OCI-LY7 (cell line): Measurements from ENCODE around the gene PRDM7. TPM values are rescaled to one million over a fixed set of nuclear protein-coding genes. Genes with fewer than 3 reads are reported as not detected.

ENCODE experiments used
- BruUV-seq: library from RNA; stranded (reverse); fragments of 400-500 nt; replicated peaks from 2 replicates; lab custom pipeline; 2021; lab: Mats Ljungman, UMichigan
- CTCF ChIA-PET: fragments of 300-600 bp; sonication (Branson Sonifier 250); formaldehyde crosslinking; loops from one replicate; lab custom pipeline; 2022; ENCODE audit warnings: antibody characterized with exemption; ENCODE audit not compliant: unreplicated experiment; lab: Charles Lee
- POLR2A ChIA-PET: fragments of 300-600 bp; sonication (Branson Sonifier 250); formaldehyde crosslinking; loops from one replicate; lab custom pipeline; 2022; ENCODE audit warnings: antibody characterized with exemption; lab: Charles Lee
- DNase-seq: peaks from one replicate; pipeline ENCODE4 v3.0.0-alpha.2; 2015; ENCODE audit warnings: low spot score
- H2AFZ ChIP-seq: fragments of 200-600 bp; sonication (generic), shearing (Covaris generic); 2 replicates; pipeline ENCODE4 v1.6.1; 2014; ENCODE audit warnings: mild to moderate bottlenecking, antibody characterized with exemption, low read length, moderate library complexity
- H3K27ac ChIP-seq: fragments of 200-600 bp; sonication (generic); 2 replicates; pipeline ENCODE4 v1.5.1; 2014; ENCODE audit warnings: mixed run types, low read depth, mild to moderate bottlenecking, moderate library complexity, low read length, inconsistent platforms; ENCODE audit not compliant: poor library complexity, severe bottlenecking
- H3K36me3 ChIP-seq: fragments of 200-600 bp; sonication (generic); 2 replicates; pipeline ENCODE4 v1.6.1; 2014; ENCODE audit warnings: mild to moderate bottlenecking, antibody characterized with exemption, low read length, moderate library complexity, mixed read lengths; ENCODE audit not compliant: insufficient read depth
- H3K4me1 ChIP-seq: fragments of 200-600 bp; sonication (generic); 2 replicates; pipeline ENCODE4 v1.5.1; 2014; ENCODE audit warnings: mild to moderate bottlenecking, low read length; ENCODE audit not compliant: insufficient read depth, poor library complexity, severe bottlenecking
- H3K4me2 ChIP-seq: fragments of 200-600 bp; sonication (generic); 2 replicates; pipeline ENCODE4 v1.6.1; 2014; ENCODE audit warnings: mild to moderate bottlenecking, low read length
- H3K4me3 ChIP-seq: fragments of 200-600 bp; sonication (generic); 2 replicates; pipeline ENCODE4 v1.5.1; 2014; ENCODE audit warnings: mild to moderate bottlenecking, low read depth, low read length; ENCODE audit not compliant: poor library complexity, severe bottlenecking
- H3K79me2 ChIP-seq: fragments of 200-600 bp; sonication (generic); 2 replicates; pipeline ENCODE4 v1.6.1; 2016; ENCODE audit warnings: low read depth, mild to moderate bottlenecking, low read length, moderate library complexity, mixed read lengths; ENCODE audit not compliant: insufficient read depth
- H3K9me2 ChIP-seq: fragments of 200-600 bp; sonication (generic); 2 replicates; pipeline ENCODE4 v1.6.1; 2016; ENCODE audit warnings: mild to moderate bottlenecking, low read length, mixed read lengths; ENCODE audit not compliant: insufficient read depth
- H3K9me3 ChIP-seq: fragments of 200-600 bp; sonication (generic); 2 replicates; pipeline ENCODE4 v1.6.1; 2014; ENCODE audit warnings: mild to moderate bottlenecking, mixed run types, low read length, mixed read lengths
- H4K20me1 ChIP-seq: fragments of 200-600 bp; sonication (generic); 2 replicates; pipeline ENCODE4 v1.6.1; 2014; ENCODE audit warnings: mild to moderate bottlenecking, antibody characterized with exemption, low read length, moderate library complexity, mixed read lengths; ENCODE audit not compliant: insufficient read depth
- CTCF ChIP-seq: fragments of 200-600 bp; sonication (generic); conservative IDR thresholded peaks from 2 replicates; pipeline ENCODE4 v1.5.1; 2014; ENCODE audit warnings: mild to moderate bottlenecking, antibody characterized with exemption, low read length, moderate library complexity, mixed read lengths
- EZH2phosphoT487 ChIP-seq: fragments of 200-600 bp; sonication (generic); IDR thresholded peaks from 2 replicates; pipeline ENCODE4 v1.6.1; 2018; ENCODE audit warnings: low read depth, borderline replicate concordance, mild to moderate bottlenecking, mixed run types, antibody characterized with exemption, low read length, moderate library complexity, mixed read lengths
- intact Hi-C: fragments of 100-400 bp; cut with micrococcal nuclease; formaldehyde crosslinking; loops from one replicate; pipeline ENCODE4 v1.10.0; 2022; ENCODE audit not compliant: unreplicated experiment
- total RNA-seq, 2 experiments: library from RNA; depleted of rRNA in 1 of 2; stranded (reverse); fragments of >200 nt in 1 of 2; shearing (Covaris generic) in 1 of 2; gene quantifications; 2 replicates each; pipeline ENCODE4 v1.2.3, GENCODE V29; 2014 to 2022

The PRDM7 gene
- total RNA-seq, 2 experiments from 2014 or later = not detected

- no TSS peak for BruUV-seq
- H3K4me1 ChIP-seq = peaks cover 32% of the 10 kb centered on the region
- H2AFZ ChIP-seq = no peak overlapping the region
- H3K4me2 ChIP-seq = peak overlapping the region; percentile 66
- CTCF ChIA-PET = no interaction called here
- no peaks in the 10 kb centered on the region for H3K79me2 ChIP-seq
- POLR2A ChIA-PET = interaction anchor here (0.6 to 1.1 kb wide), 3 partner anchors 15 to 156 kb away, joined by 3 read pairs; no protein-coding TSS in a partner anchor
- peak; percentile 62 for TF ChIP-seq CTCF
- TF ChIP-seq EZH2phosphoT487 = no peak
- H3K36me3 ChIP-seq = no peaks in the 10 kb centered on the region
- intact Hi-C loops = loop anchor here (2.0 to 10.0 kb wide), 2 partner anchors 97 to 315 kb away; partner anchors contain the start of genes SPATA2L and TUBB3
- H3K9me2 ChIP-seq = no peaks in the 10 kb centered on the region
- H3K27ac ChIP-seq = no peak overlapping the region
- peak; percentile 57 for DNase-seq
- H4K20me1 ChIP-seq = no peaks in the 10 kb centered on the region
- peak overlapping the region; percentile 58 for H3K4me3 ChIP-seq
- H3K9me3 ChIP-seq = no peaks in the 10 kb centered on the region
Measured at GRCh38 chr16:90019543-90020259, 57.4 kb downstream of the PRDM7 start.

GRCh38 chr16:90018652-90019542 is 58.2 kb downstream of the PRDM7 start, which contains the start of gene DBNDD1:
TSS of gene DBNDD1 (minus strand) at chr16:90019456. CDS start at chr16:90019341, 115 bp downstream.
- no peaks in the 10 kb centered on the region for H3K36me3 ChIP-seq
- no peak within 1 kb of the TSS for H3K27ac ChIP-seq
- no peak within 1 kb of the TSS for H2AFZ ChIP-seq
- H4K20me1 ChIP-seq = no peaks in the 10 kb centered on the region
- intact Hi-C loops = loop anchor here (10.0 kb wide), 1 partner anchor 314 kb away; the partner anchor contains the start of gene SPATA2L
- H3K4me1 ChIP-seq = peaks cover 32% of the 10 kb centered on the region
- no peaks in the 10 kb centered on the region for H3K9me2 ChIP-seq
- H3K4me3 ChIP-seq = peak within 1 kb of the TSS; percentile 63
- no peak for DNase-seq
- H3K4me2 ChIP-seq = peak within 1 kb of the TSS; percentile 71
- POLR2A ChIA-PET = no interaction called here
- H3K79me2 ChIP-seq = no peaks in the 10 kb centered on the region
- H3K9me3 ChIP-seq = no peaks in the 10 kb centered on the region
- CTCF ChIA-PET = no interaction called here
- TF ChIP-seq CTCF (no peak), EZH2phosphoT487 (no peak)
- no TSS peak for BruUV-seq
